ENCODE measurements around the gene MBNL1.

Gene MBNL1

DNA sequence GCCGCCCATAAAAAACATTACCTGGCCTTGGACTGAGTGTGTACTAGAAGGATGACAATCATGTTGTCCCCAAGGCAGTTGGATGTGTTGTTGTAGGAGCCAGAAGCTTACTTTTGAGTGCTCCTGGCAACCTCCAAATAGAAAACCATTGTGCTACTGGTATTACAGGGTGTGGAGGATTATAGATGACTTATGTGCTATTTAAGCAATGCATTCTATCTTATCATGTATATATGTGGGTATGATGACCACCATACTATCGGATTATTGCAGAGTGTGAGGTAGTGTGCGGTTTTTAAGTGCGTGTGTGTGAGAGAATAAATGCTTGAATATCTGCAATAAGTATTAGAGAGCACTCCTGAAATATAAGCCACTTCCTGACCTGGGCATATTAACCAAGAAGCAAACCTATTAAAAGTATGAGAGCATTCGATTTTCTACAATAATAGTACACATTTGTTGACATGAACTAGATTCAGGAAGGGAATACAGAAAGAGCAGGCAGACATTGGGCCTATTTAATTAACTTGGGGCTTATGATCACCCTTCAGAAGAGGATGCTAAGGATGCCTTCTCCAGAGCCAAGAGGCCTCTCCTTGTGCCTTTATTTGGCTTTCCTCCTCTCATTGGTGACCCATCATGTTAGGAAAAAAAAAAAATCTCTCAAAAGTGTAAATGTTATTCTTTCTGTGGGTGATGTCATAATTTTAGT lies 11.7 kb upstream of the MBNL1 start:
- no peak for DNase-seq (ENCODE audit: low read depth, low spot score)
- Histone ChIP-seq H3K27ac (no peak overlapping the region), H3K9ac (ENCODE audit: insufficient read length) (no peak overlapping the region), H3K4me3 (no peak overlapping the region), H3K9me3 (ENCODE audit: low read depth, low read length) (no peaks in the 10 kb centered on the region), H3K36me3 (ENCODE audit: insufficient read depth, low read length) (no peaks in the 10 kb centered on the region)
- TF ChIP-seq EZH2 (IDR thresholded peaks at IDR 0.05), result no peak
- no peak for TF ChIP-seq FOXP2 (optimal IDR thresholded peaks at IDR 0.05; ENCODE audit: control extremely low read depth, extremely low read length, insufficient read depth)
- no peak for TF ChIP-seq POLR2AphosphoS5 (IDR thresholded peaks at IDR 0.05; ENCODE audit: borderline replicate concordance, low read depth, low read length)

DNA sequence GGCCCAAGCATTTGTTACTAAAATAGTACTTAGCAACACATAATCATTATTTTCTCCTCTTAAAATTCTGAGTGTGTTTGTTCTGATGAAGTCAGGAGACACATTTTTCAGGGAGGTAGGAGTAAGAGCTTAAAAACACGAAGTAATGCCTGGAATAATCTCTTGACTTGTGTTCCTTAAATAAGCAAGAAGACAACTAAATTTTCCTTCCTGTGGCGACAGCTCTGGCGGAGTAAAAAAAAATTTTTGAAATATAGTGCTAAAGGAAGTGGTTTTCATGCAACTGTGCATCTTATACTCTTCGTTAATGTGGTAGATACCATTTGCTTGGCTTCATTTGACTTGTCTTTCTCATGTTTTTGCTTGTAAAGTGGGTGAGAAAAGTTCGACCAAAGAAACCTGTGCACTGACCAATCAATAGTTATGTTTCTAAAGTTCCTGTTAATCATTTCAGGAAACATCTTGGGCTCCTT lies 11.1 kb upstream of the MBNL1 start:
- DNase-seq (ENCODE audit: low read depth, low spot score), result no peak
- H3K27ac ChIP-seq, result no peak overlapping the region
- no peak overlapping the region for H3K9ac ChIP-seq (ENCODE audit: insufficient read length)
- TF ChIP-seq POLR2AphosphoS5 (IDR thresholded peaks at IDR 0.05; ENCODE audit: borderline replicate concordance, low read depth, low read length), result no peak
- TF ChIP-seq FOXP2 (optimal IDR thresholded peaks at IDR 0.05; ENCODE audit: control extremely low read depth, extremely low read length, insufficient read depth), result no peak
- no peak for TF ChIP-seq EZH2 (IDR thresholded peaks at IDR 0.05)
- H3K9me3 ChIP-seq (ENCODE audit: low read depth, low read length), result no peaks in the 10 kb centered on the region
- no peaks in the 10 kb centered on the region for H3K36me3 ChIP-seq (ENCODE audit: insufficient read depth, low read length)
- no peak overlapping the region for H3K4me3 ChIP-seq

- H3K9me3 ChIP-seq (ENCODE audit: low read depth, low read length), result no peaks in the 10 kb centered on the region
- no peak for TF ChIP-seq EZH2 (IDR thresholded peaks at IDR 0.05)
- TF ChIP-seq POLR2AphosphoS5 (IDR thresholded peaks at IDR 0.05; ENCODE audit: borderline replicate concordance, low read depth, low read length), result no peak
- TF ChIP-seq FOXP2 (optimal IDR thresholded peaks at IDR 0.05; ENCODE audit: control extremely low read depth, extremely low read length, insufficient read depth), result no peak
- no peak overlapping the region for H3K9ac ChIP-seq (ENCODE audit: insufficient read length)
- H3K36me3 ChIP-seq (ENCODE audit: insufficient read depth, low read length), result no peaks in the 10 kb centered on the region
- no peak overlapping the region for H3K4me3 ChIP-seq
- no peak for DNase-seq (ENCODE audit: low read depth, low spot score)
- no peak overlapping the region for H3K27ac ChIP-seq
Measured at GRCh38 chr3:152258448-152259393, 10.0 kb upstream of the MBNL1 start.

- TF ChIP-seq EZH2 (IDR thresholded peaks at IDR 0.05) (no peak), FOXP2 (optimal IDR thresholded peaks at IDR 0.05; ENCODE audit: control extremely low read depth, extremely low read length, insufficient read depth) (no peak), POLR2AphosphoS5 (IDR thresholded peaks at IDR 0.05; ENCODE audit: borderline replicate concordance, low read depth, low read length) (no peak)
- Histone ChIP-seq H3K9ac (ENCODE audit: insufficient read length) (no peak overlapping the region), H3K4me3 (no peak overlapping the region), H3K36me3 (ENCODE audit: insufficient read depth, low read length) (no peaks in the 10 kb centered on the region), H3K9me3 (ENCODE audit: low read depth, low read length) (no peaks in the 10 kb centered on the region), H3K27ac (no peak overlapping the region)
- no peak for DNase-seq (ENCODE audit: low read depth, low spot score)
Measured at GRCh38 chr3:152259468-152259867, 9.3 kb upstream of the MBNL1 start.

- no peak for DNase-seq (ENCODE audit: low read depth, low spot score)
- no peak overlapping the region for H3K4me3 ChIP-seq
- no peak overlapping the region for H3K9ac ChIP-seq (ENCODE audit: insufficient read length)
- H3K36me3 ChIP-seq (ENCODE audit: insufficient read depth, low read length), result no peaks in the 10 kb centered on the region
- no peaks in the 10 kb centered on the region for H3K9me3 ChIP-seq (ENCODE audit: low read depth, low read length)
- no peak for TF ChIP-seq EZH2 (IDR thresholded peaks at IDR 0.05)
- H3K27ac ChIP-seq, result no peak overlapping the region
Measured at GRCh38 chr3:152260026-152260425, 8.7 kb upstream of the MBNL1 start.

GRCh38 chr3:152260529-152260928 lies 8.2 kb upstream of the MBNL1 start:
- no peak overlapping the region for H3K27ac ChIP-seq
- DNase-seq (ENCODE audit: low read depth, low spot score), result no peak
- no peaks in the 10 kb centered on the region for H3K9me3 ChIP-seq (ENCODE audit: low read depth, low read length)
- H3K9ac ChIP-seq (ENCODE audit: insufficient read length), result no peak overlapping the region
- H3K4me3 ChIP-seq, result no peak overlapping the region
- no peaks in the 10 kb centered on the region for H3K36me3 ChIP-seq (ENCODE audit: insufficient read depth, low read length)
- no peak for TF ChIP-seq EZH2 (IDR thresholded peaks at IDR 0.05)
- no peak for TF ChIP-seq FOXP2 (optimal IDR thresholded peaks at IDR 0.05; ENCODE audit: control extremely low read depth, extremely low read length, insufficient read depth)
- no peak for TF ChIP-seq POLR2AphosphoS5 (IDR thresholded peaks at IDR 0.05; ENCODE audit: borderline replicate concordance, low read depth, low read length)

DNA sequence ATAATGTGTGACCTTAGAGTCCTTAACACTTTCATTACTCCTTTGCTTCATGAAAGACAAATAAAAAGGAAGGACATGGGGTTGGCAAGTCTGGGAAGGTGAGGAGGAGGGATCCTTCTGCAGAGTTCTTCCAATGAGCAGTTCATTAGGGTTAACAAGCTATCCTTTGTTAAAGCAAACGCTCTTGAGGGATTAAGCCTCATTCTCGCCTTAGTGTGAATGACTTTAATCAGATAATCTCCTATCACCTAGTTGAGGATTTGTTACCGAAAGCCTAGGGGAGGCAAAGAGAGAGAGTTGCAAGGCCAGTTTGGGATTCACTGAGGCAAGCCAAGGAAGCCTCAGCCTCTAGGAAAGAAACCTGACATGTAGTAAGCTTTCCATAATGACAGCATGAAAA lies 7.4 kb upstream of the MBNL1 start:
- Histone ChIP-seq H3K9ac (ENCODE audit: insufficient read length) (no peak overlapping the region), H3K36me3 (ENCODE audit: insufficient read depth, low read length) (no peaks in the 10 kb centered on the region), H3K4me3 (no peak overlapping the region), H3K27ac (no peak overlapping the region), H3K9me3 (ENCODE audit: low read depth, low read length) (no peaks in the 10 kb centered on the region)
- TF ChIP-seq EZH2 (IDR thresholded peaks at IDR 0.05), result no peak
- TF ChIP-seq FOXP2 (optimal IDR thresholded peaks at IDR 0.05; ENCODE audit: control extremely low read depth, extremely low read length, insufficient read depth), result no peak
- no peak for TF ChIP-seq POLR2AphosphoS5 (IDR thresholded peaks at IDR 0.05; ENCODE audit: borderline replicate concordance, low read depth, low read length)
- no peak for DNase-seq (ENCODE audit: low read depth, low spot score)

- no peaks in the 10 kb centered on the region for H3K9me3 ChIP-seq (ENCODE audit: low read depth, low read length)
- no peak overlapping the region for H3K27ac ChIP-seq
- no peak overlapping the region for H3K9ac ChIP-seq (ENCODE audit: insufficient read length)
- no peak overlapping the region for H3K4me3 ChIP-seq
- no peaks in the 10 kb centered on the region for H3K36me3 ChIP-seq (ENCODE audit: insufficient read depth, low read length)
- DNase-seq (ENCODE audit: low read depth, low spot score), result no peak
- TF ChIP-seq POLR2AphosphoS5 (IDR thresholded peaks at IDR 0.05; ENCODE audit: borderline replicate concordance, low read depth, low read length), result no peak
- no peak for TF ChIP-seq FOXP2 (optimal IDR thresholded peaks at IDR 0.05; ENCODE audit: control extremely low read depth, extremely low read length, insufficient read depth)
- TF ChIP-seq EZH2 (IDR thresholded peaks at IDR 0.05), result no peak
Measured at GRCh38 chr3:152263711-152264110, 5.0 kb upstream of the MBNL1 start.
